Measurements from ENCODE around the gene DPPA5. TPM values are rescaled to one million over a fixed set of nuclear protein-coding genes. Genes with fewer than 3 reads are reported as not detected.

Gene DPPA5
- total RNA-seq, 1 experiment from 2014 or later, result not detected

GRCh38 chr6:73339340-73339739 lies 14.7 kb downstream of the DPPA5 start:
- peak; percentile 80 for ATAC-seq
- Histone ChIP-seq H3K27ac (ENCODE audit: low read depth, low read length) (no peak overlapping the region), H4K20me1 (ENCODE audit: insufficient read depth) (no peaks in the 10 kb centered on the region), H3K27me3 (ENCODE audit: insufficient read depth, low read length) (no peaks in the 10 kb centered on the region), H3K9me3 (ENCODE audit: control insufficient read depth in 1 of 2, insufficient read depth in 1 of 2, low read depth in 1 of 2, low read length in 2 of 2) (no peaks in the 10 kb centered on the region), H3K36me3 (ENCODE audit: control insufficient read depth in 1 of 2, insufficient read depth in 2 of 2, low read length in 2 of 2) (no peaks in the 10 kb centered on the region), H2AFZ (ENCODE audit: low read depth, low read length, poor library complexity, severe bottlenecking) (no peak overlapping the region), H3K4me2 (ENCODE audit: low read length) (no peak overlapping the region), H3K4me1 (ENCODE audit: control insufficient read depth in 1 of 2, insufficient read depth in 2 of 2, low read length in 2 of 2) (peaks cover 0 to 10% of the 10 kb centered on the region in 2 experiments; a peak in 2 of 4 replicates), H3K79me2 (ENCODE audit: insufficient read depth, low read length) (no peaks in the 10 kb centered on the region), H3K9me2 (ENCODE audit: insufficient read depth) (no peaks in the 10 kb centered on the region), H3K9ac (ENCODE audit: low read length) (no peak overlapping the region), H3K4me3 (replicated peaks in 1 of 2; ENCODE audit: low read depth in 1 of 2, low read length in 2 of 2) (no peak overlapping the region)
- POLR2A ChIA-PET, result no interaction called here
- CTCF ChIA-PET, result interaction anchor here (1.0 kb wide), 1 partner anchor 13 kb away, joined by 3 read pairs; no protein-coding TSS in a partner anchor
- no TSS peak for BruUV-seq (replicated peaks)
- intact Hi-C loops (cut with micrococcal nuclease), result no loop called here
- no peak for TF ChIP-seq ZNF274 (IDR thresholded peaks at IDR 0.05; ENCODE audit: low read depth, low read length)
- TF ChIP-seq POLR2A (IDR thresholded peaks at IDR 0.05; ENCODE audit: borderline replicate concordance, extremely low read depth, insufficient read depth, insufficient read length), result no peak
- no peak for TF ChIP-seq POLR2AphosphoS5 (IDR thresholded peaks at IDR 0.05; ENCODE audit: low read depth, low read length)
- TF ChIP-seq ATF3 (IDR thresholded peaks at IDR 0.05), result no peak
- no peak for TF ChIP-seq SP1 (IDR thresholded peaks at IDR 0.05; ENCODE audit: low read depth)
- no peak for TF ChIP-seq CBX3 (IDR thresholded peaks at IDR 0.05; ENCODE audit: low read depth)
- TF ChIP-seq JUND (IDR thresholded peaks at IDR 0.05), result no peak
- TF ChIP-seq CEBPB (IDR thresholded peaks at IDR 0.05; ENCODE audit: low read depth), result no peak
- no peak for TF ChIP-seq SIN3A (IDR thresholded peaks at IDR 0.05; ENCODE audit: low read depth)
- no peak for TF ChIP-seq MAX (IDR thresholded peaks at IDR 0.05)
- TF ChIP-seq YY1 (IDR thresholded peaks at IDR 0.05; ENCODE audit: extremely low read depth, insufficient replicate concordance, low read depth, low read length), result no peak
- no peak for TF ChIP-seq EZH2 (IDR thresholded peaks at IDR 0.05)
- TF ChIP-seq SRF (IDR thresholded peaks at IDR 0.05; ENCODE audit: low read depth), result no peak
- no peak for TF ChIP-seq FOSL1 (IDR thresholded peaks at IDR 0.05; ENCODE audit: low read depth)
- no peak for TF ChIP-seq CTCF (IDR thresholded peaks at IDR 0.05 in 2 of 3, conservative IDR thresholded peaks at IDR 0.05 in 1 of 3; ENCODE audit: borderline replicate concordance in 1 of 3, insufficient read depth in 1 of 3, low read depth in 2 of 3, low read length in 2 of 3)
- no peak for TF ChIP-seq EGR1 (IDR thresholded peaks at IDR 0.05; ENCODE audit: low read depth)
- DNase-seq (ENCODE audit: low read depth, low spot score), result no peak
- RAD21 ChIA-PET (ENCODE audit: low non-redundant PET in 1 of 2, low total read pairs in 2 of 2, uncharacterized antibody in 2 of 2, unreplicated experiment in 2 of 2), result interaction anchor here in 1 of 2 experiments (1.1 kb wide), 1 partner anchor 13 kb away, joined by 3 read pairs; no protein-coding TSS in a partner anchor

Measured in HCT116 (cell line).